HepG2 (cell line): ENCODE data around the gene SFXN2. TPM values are rescaled to one million over a fixed set of nuclear protein-coding genes. Genes with fewer than 3 reads are reported as not detected.

Source experiments
- ATAC-seq: fragments of 200-7000 bp; cut with Tn5 transposase; 3 replicates; pipeline ENCODE4 v1.9.1; 2020; ENCODE audit warnings: mild to moderate bottlenecking, moderate library complexity
- BruUV-seq: library from RNA; stranded (reverse); fragments of 400-500 nt; replicated peaks from 2 replicates; lab custom pipeline; 2021; lab: Mats Ljungman, UMichigan
- CTCF ChIA-PET: fragments of 300-600 bp; formaldehyde crosslinking; extraction: SDS; loops from one replicate; lab custom pipeline; 2021; ENCODE audit warnings: low total read pairs, inconsistent platforms, low intra/inter-chr PET ratio; lab: Yijun Ruan, JAX
- POLR2A ChIA-PET: fragments of 350-600 bp; sonication (Branson Sonifier 250); formaldehyde crosslinking; loops from one replicate; lab custom pipeline; 2020; ENCODE audit warnings: antibody characterized with exemption, inconsistent platforms; lab: Yijun Ruan, JAX
- DNase-seq: peaks from one replicate; pipeline ENCODE4 v3.0.0-alpha.2; 2015; ENCODE audit warnings: low spot score
- FAIRE-seq: peaks from 3 replicates; lab custom pipeline; 2011; peaks lifted over from hg19 to GRCh38; lab: Jason Lieb, UNC
- H2AFZ ChIP-seq: one replicate; pipeline ENCODE4 v1.6.1; 2011; ENCODE audit warnings: low read length, inconsistent platforms
- H3K27ac ChIP-seq: fragments of 300-600 bp; 3 replicates; pipeline ENCODE4 v1.8.0; 2011; ENCODE audit warnings: mixed run types, mild to moderate bottlenecking, mixed read lengths, low read length, inconsistent platforms; ENCODE audit not compliant: insufficient read depth; ENCODE audit errors: extremely low read length
- H3K27me3 ChIP-seq, 2 experiments: fragments of 200-600 bp in 1 of 2; 2 replicates in 1 of 2; 3 replicates in 1 of 2; pipeline versions ENCODE4 v1.6.0 to v1.8.0; 2011; ENCODE audit warnings: low read length in 2 of 2, mild to moderate bottlenecking in 2 of 2, moderate library complexity in 2 of 2, inconsistent platforms in 1 of 2; ENCODE audit not compliant: insufficient read depth in 2 of 2, control insufficient read depth in 1 of 2
- H3K36me3 ChIP-seq, 2 experiments: fragments of 200-600 bp in 1 of 2; replicated peaks in 1 of 2; 2 replicates in 1 of 2; 3 replicates in 1 of 2; pipeline versions ENCODE4 v1.5.1 to v1.8.0; 2011; ENCODE audit warnings: low read length in 2 of 2, inconsistent platforms in 1 of 2; ENCODE audit not compliant: insufficient read depth in 2 of 2, control insufficient read depth in 1 of 2
- H3K4me1 ChIP-seq: 2 replicates; pipeline ENCODE4 v1.5.1; 2012; ENCODE audit warnings: low read length, inconsistent platforms; ENCODE audit not compliant: insufficient read depth
- H3K4me2 ChIP-seq: 2 replicates; pipeline ENCODE4 v1.6.0; 2011; ENCODE audit warnings: low read depth, low read length, inconsistent platforms
- H3K4me3 ChIP-seq, 3 experiments: fragments of 200-600 bp in 1 of 3; sonication (generic), shearing (Covaris generic) in 1 of 3; replicated peaks in 1 of 3; 2 replicates each; pipeline ENCODE4 v1.5.1; 2011 to 2016; ENCODE audit warnings: low read length in 3 of 3, inconsistent platforms in 2 of 3, low read depth in 2 of 3, mild to moderate bottlenecking in 2 of 3, control low read depth in 1 of 3, mixed read lengths in 1 of 3; ENCODE audit not compliant: insufficient read depth in 1 of 3
- H3K79me2 ChIP-seq: one replicate; pipeline ENCODE4 v1.6.1; 2011; ENCODE audit warnings: low read length, inconsistent platforms; ENCODE audit not compliant: insufficient read depth
- H3K9ac ChIP-seq: 2 replicates; pipeline ENCODE4 v1.6.0; 2011; ENCODE audit warnings: mild to moderate bottlenecking, low read depth, low read length, inconsistent platforms; ENCODE audit not compliant: insufficient read depth
- H3K9me3 ChIP-seq: 2 replicates; pipeline ENCODE4 v1.5.1; 2012; ENCODE audit warnings: mild to moderate bottlenecking, low read length
- H4K20me1 ChIP-seq: 2 replicates; pipeline ENCODE4 v1.6.0; 2011; ENCODE audit warnings: inconsistent platforms, mild to moderate bottlenecking, low read length, moderate library complexity; ENCODE audit not compliant: insufficient read depth
- CCDC6 ChIP-seq: sonication (generic); formaldehyde crosslinking; IDR thresholded peaks from 2 replicates; pipeline ENCODE4 v1.8.1; 2022; ENCODE audit warnings: mild to moderate bottlenecking, missing genetic modification reagents, moderate library complexity
- CENPT ChIP-seq: sonication (generic); formaldehyde crosslinking; IDR thresholded peaks from 2 replicates; pipeline ENCODE4 v1.8.0; 2022; ENCODE audit warnings: low read depth, mild to moderate bottlenecking, moderate library complexity, missing genetic modification reagents
- HMG20B ChIP-seq: conservative IDR thresholded peaks from 2 replicates; pipeline ENCODE4 v1.6.1; 2016; ENCODE audit warnings: missing genetic modification reagents, missing compliant biosample characterization
- NFRKB ChIP-seq: fragments of 450-650 bp; IDR thresholded peaks from 2 replicates; pipeline ENCODE4 v1.6.1; 2017
- RXRB ChIP-seq: IDR thresholded peaks from 2 replicates; pipeline ENCODE4 v1.6.1; 2016; ENCODE audit warnings: borderline replicate concordance, missing genetic modification reagents, missing compliant biosample characterization
- SMAD3 ChIP-seq: sonication (generic); formaldehyde crosslinking; IDR thresholded peaks from 2 replicates; pipeline ENCODE4 v1.4.0; 2020; ENCODE audit warnings: missing genetic modification reagents
- SRF ChIP-seq: IDR thresholded peaks from 2 replicates; pipeline ENCODE4 v1.6.1; 2011; ENCODE audit warnings: mild to moderate bottlenecking, low read depth, low read length, moderate library complexity
- ZFP62 ChIP-seq: sonication (generic); formaldehyde crosslinking; IDR thresholded peaks from 2 replicates; pipeline ENCODE4 v1.4.0; 2020; ENCODE audit warnings: missing genetic modification reagents
- ZNF570 ChIP-seq: sonication (generic); formaldehyde crosslinking; IDR thresholded peaks from 2 replicates; pipeline ENCODE4 v1.4.0; 2020; ENCODE audit warnings: mild to moderate bottlenecking, missing genetic modification reagents, borderline replicate concordance
- ZNF589 ChIP-seq: sonication (generic); formaldehyde crosslinking; conservative IDR thresholded peaks from 2 replicates; pipeline ENCODE4 v1.8.0; 2022; ENCODE audit warnings: mild to moderate bottlenecking, moderate library complexity, missing genetic modification reagents
- ZNF724P ChIP-seq: sonication (generic); formaldehyde crosslinking; IDR thresholded peaks from 2 replicates; pipeline ENCODE4 v1.8.0; 2022; ENCODE audit warnings: missing genetic modification reagents, borderline replicate concordance
- ZNF878 ChIP-seq: sonication (generic); formaldehyde crosslinking; IDR thresholded peaks from 2 replicates; pipeline ENCODE4 v1.8.1; 2023; ENCODE audit warnings: mild to moderate bottlenecking, missing genetic modification reagents, moderate library complexity
- WGBS: methylation state at CpG from one replicate; pipeline ENCODE4 v1.1.6; 2017; ENCODE audit warnings: low lambda C conversion rate; 5-methylcytosine and 5-hydroxymethylcytosine counted together
- in situ Hi-C: cut with HindIII; loops from 2 replicates; pipeline ENCODE4 v1.10.0; 2017; ENCODE audit warnings: low pct_unique_long_range_greater_than_20kb; ENCODE audit not compliant: extremely low pct_ligation_motif_present
- intact Hi-C: fragments of 100-400 bp; cut with micrococcal nuclease; formaldehyde crosslinking; loops from one replicate; pipeline ENCODE4 v1.10.0; 2022; ENCODE audit not compliant: unreplicated experiment
- polyA plus RNA-seq, 8 experiments: library from polyadenylated mRNA; depleted of rRNA in 3 of 8; stranded (reverse) in 7 of 8; unstranded in 1 of 8; fragments of >200 nt; fragmentation: Illumina TruSeq in 4 of 8; extraction: Trizol in 4 of 8; gene quantifications; 2 replicates each; pipeline versions ENCODE4 v1.2.1 to v1.2.3, GENCODE V29; 2011 to 2016; ENCODE audit warnings: low read depth in 4 of 8, missing spikeins in 1 of 8, mixed read lengths in 1 of 8; ENCODE audit not compliant: insufficient read depth in 1 of 8
- total RNA-seq, 5 experiments: library from RNA; depleted of rRNA; stranded (reverse); fragments of >200 nt; fragmentation: Illumina TruSeq; extraction: Trizol; gene quantifications; 2 replicates each; pipeline ENCODE4 v1.2.3, GENCODE V29; 2016; ENCODE audit warnings: low read depth in 1 of 5
- TF ChIP-seq, protein P1 (sequence below): sonication (generic); formaldehyde crosslinking; IDR thresholded peaks from 2 replicates; pipeline ENCODE4 v1.4.0; 2020; ENCODE audit warnings: missing genetic modification reagents, borderline replicate concordance
- TF ChIP-seq, protein P2 (sequence below): sonication (generic); formaldehyde crosslinking; IDR thresholded peaks from 2 replicates; pipeline ENCODE4 v1.9.0; 2021; ENCODE audit warnings: mild to moderate bottlenecking, missing genetic modification reagents
- TF ChIP-seq, protein P3 (sequence below): sonication (generic); formaldehyde crosslinking; IDR thresholded peaks from 2 replicates; pipeline ENCODE4 v1.4.0; 2020; ENCODE audit warnings: missing genetic modification reagents

The SFXN2 gene
- total and polyA plus RNA-seq, 2 of the 13 experiments (the other 11 are each of a cell fraction or from before 2014, with no cell fraction given): 12.8 to 21.1 TPM

DNA sequence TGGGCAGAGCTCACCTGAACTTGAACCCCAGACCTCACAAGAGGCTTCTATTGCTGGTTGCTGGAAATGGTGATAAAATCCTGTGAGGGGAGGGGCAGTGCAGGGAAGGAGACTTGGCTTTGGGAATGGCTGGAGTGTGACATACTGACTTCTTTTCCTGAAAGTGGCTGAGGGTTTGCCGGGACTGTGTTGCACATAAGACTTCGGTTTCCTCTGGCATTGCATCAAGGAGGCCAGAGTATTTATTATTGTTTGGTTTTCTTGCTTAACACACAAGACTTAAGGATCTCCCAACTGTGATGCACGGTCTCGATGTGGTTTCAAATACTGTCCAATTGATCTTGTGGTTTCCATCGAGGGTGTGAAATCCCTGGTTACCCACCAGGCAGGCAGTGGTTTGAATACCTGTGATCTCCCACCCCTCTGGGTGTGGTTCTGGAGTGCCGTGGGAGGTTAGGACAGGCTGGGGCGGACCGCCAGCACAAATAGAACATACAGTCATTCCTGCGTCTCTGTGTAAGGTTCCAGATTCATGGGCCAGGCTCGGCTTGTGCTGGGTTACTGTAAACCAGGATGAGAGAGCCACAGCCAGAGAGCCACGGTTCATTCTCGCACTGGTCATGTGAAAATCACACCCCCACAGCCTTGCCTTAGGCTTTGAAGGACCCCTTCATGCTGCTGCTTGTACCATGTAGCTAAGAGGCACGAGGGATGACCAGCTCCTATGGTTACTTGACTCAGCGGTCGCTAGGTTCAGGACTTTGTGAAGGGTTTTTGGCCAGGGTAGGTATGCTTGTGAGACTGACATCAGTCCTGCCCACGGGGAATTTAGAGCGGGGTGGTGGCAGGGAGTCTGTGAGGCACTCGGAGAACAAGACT lies 68.5 kb downstream of the SFXN2 start:
- Histone ChIP-seq H3K36me3 (0 out of 5 replicates have a peak, but pooled peaks cover 0 to 1% of the 10 kb centered on the region in 2 experiments), H3K9ac (no peak overlapping the region), H4K20me1 (no peaks in the 10 kb centered on the region), H3K79me2 (no peaks in the 10 kb centered on the region), H3K9me3 (no peaks in the 10 kb centered on the region), H3K27ac (no peak overlapping the region), H2AFZ (no peak overlapping the region), H3K27me3 (no peaks in the 10 kb centered on the region), H3K4me3 (no peak overlapping the region), H3K4me2 (no peak overlapping the region), H3K4me1 (peaks cover 25% of the 10 kb centered on the region)
- TF ChIP-seq, protein P1, sequence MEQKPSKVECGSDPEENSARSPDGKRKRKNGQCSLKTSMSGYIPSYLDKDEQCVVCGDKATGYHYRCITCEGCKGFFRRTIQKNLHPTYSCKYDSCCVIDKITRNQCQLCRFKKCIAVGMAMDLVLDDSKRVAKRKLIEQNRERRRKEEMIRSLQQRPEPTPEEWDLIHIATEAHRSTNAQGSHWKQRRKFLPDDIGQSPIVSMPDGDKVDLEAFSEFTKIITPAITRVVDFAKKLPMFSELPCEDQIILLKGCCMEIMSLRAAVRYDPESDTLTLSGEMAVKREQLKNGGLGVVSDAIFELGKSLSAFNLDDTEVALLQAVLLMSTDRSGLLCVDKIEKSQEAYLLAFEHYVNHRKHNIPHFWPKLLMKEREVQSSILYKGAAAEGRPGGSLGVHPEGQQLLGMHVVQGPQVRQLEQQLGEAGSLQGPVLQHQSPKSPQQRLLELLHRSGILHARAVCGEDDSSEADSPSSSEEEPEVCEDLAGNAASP: no peak
- no peak for TF ChIP-seq SMAD3
- no peak for TF ChIP-seq ZNF724P (CRISPR knock-in tag)
- no peak for TF ChIP-seq ZFP62 (CRISPR knock-in tag)
- no peak for TF ChIP-seq SRF
- no peak for TF ChIP-seq NFRKB
- TF ChIP-seq RXRB (CRISPR knock-in tag): no peak
- TF ChIP-seq HMG20B: no peak
- TF ChIP-seq, protein P2, sequence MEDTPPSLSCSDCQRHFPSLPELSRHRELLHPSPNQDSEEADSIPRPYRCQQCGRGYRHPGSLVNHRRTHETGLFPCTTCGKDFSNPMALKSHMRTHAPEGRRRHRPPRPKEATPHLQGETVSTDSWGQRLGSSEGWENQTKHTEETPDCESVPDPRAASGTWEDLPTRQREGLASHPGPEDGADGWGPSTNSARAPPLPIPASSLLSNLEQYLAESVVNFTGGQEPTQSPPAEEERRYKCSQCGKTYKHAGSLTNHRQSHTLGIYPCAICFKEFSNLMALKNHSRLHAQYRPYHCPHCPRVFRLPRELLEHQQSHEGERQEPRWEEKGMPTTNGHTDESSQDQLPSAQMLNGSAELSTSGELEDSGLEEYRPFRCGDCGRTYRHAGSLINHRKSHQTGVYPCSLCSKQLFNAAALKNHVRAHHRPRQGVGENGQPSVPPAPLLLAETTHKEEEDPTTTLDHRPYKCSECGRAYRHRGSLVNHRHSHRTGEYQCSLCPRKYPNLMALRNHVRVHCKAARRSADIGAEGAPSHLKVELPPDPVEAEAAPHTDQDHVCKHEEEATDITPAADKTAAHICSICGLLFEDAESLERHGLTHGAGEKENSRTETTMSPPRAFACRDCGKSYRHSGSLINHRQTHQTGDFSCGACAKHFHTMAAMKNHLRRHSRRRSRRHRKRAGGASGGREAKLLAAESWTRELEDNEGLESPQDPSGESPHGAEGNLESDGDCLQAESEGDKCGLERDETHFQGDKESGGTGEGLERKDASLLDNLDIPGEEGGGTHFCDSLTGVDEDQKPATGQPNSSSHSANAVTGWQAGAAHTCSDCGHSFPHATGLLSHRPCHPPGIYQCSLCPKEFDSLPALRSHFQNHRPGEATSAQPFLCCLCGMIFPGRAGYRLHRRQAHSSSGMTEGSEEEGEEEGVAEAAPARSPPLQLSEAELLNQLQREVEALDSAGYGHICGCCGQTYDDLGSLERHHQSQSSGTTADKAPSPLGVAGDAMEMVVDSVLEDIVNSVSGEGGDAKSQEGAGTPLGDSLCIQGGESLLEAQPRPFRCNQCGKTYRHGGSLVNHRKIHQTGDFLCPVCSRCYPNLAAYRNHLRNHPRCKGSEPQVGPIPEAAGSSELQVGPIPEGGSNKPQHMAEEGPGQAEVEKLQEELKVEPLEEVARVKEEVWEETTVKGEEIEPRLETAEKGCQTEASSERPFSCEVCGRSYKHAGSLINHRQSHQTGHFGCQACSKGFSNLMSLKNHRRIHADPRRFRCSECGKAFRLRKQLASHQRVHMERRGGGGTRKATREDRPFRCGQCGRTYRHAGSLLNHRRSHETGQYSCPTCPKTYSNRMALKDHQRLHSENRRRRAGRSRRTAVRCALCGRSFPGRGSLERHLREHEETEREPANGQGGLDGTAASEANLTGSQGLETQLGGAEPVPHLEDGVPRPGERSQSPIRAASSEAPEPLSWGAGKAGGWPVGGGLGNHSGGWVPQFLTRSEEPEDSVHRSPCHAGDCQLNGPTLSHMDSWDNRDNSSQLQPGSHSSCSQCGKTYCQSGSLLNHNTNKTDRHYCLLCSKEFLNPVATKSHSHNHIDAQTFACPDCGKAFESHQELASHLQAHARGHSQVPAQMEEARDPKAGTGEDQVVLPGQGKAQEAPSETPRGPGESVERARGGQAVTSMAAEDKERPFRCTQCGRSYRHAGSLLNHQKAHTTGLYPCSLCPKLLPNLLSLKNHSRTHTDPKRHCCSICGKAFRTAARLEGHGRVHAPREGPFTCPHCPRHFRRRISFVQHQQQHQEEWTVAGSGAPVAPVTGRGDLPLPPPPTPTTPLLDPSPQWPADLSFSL: no peak
- no peak for TF ChIP-seq ZNF589 (CRISPR knock-in tag)
- TF ChIP-seq CCDC6 (CRISPR knock-in tag): no peak
- TF ChIP-seq ZNF570 (CRISPR knock-in tag): no peak
- TF ChIP-seq, protein P3, sequence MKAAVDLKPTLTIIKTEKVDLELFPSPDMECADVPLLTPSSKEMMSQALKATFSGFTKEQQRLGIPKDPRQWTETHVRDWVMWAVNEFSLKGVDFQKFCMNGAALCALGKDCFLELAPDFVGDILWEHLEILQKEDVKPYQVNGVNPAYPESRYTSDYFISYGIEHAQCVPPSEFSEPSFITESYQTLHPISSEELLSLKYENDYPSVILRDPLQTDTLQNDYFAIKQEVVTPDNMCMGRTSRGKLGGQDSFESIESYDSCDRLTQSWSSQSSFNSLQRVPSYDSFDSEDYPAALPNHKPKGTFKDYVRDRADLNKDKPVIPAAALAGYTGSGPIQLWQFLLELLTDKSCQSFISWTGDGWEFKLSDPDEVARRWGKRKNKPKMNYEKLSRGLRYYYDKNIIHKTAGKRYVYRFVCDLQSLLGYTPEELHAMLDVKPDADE (CRISPR knock-in tag): no peak
- TF ChIP-seq ZNF878: no peak
- TF ChIP-seq CENPT (CRISPR knock-in tag): no peak
- DNase-seq (no peak), ATAC-seq (no peak), FAIRE-seq (no peak)
- intact Hi-C loops: no loop called here
- 91% methylated on average over 18 of the region's 18 CpGs for WGBS
- BruUV-seq: no TSS peak
- ChIA-PET CTCF (no interaction called here), POLR2A (interaction anchor here (0.7 kb wide), 1 partner anchor 8 kb away, joined by 4 read pairs; no protein-coding TSS in a partner anchor)
- in situ Hi-C loops: no loop called here
